NCI-H446 (cell line): ENCODE measurements around the gene IL2RA.
A peak's percentile ranks its signal among the peaks of the same experiment; 100 is the strongest.
"Not testable (repeated sequence)": the region's sequence is repeated elsewhere in the genome, so short reads cannot be mapped to it uniquely, and the experiment has no call there.

Experiments
- DNase-seq, 2 experiments: peaks; one replicate each; lab custom pipeline; 2025; lab: John Stamatoyannopoulos, UW

IL2RA gene

DNA sequence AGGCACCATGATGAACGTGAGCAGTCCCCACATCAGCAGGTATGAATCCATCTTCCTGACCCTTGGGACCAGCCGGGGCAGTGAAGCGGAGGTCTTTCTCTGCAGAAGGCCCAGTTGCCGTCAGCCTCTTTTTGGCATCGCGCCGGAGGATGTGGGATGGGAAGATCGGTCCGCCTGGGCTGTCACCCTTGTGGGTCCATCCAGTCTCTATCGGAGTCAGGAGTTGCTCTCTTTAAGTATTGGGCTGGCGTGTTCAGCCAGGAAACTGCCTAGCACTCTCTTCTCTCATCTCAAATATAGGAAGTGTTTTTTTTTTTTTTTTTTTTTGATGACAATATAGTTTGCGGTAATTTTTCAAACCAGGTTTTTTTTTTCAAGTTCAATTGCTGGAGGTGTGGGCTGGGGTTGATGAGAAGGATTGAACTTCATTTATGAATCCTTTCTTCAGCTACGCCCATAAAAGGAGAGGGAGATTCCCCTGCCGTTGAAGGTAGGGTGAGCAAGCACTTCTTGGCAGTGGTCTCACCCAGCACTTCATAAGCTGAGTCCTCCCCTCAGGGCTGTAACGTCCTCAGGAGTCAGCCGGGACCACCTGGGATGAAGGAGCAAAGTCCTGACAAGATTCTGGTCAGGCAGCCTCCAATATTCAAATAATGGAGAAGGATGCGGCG is at the start of gene IL2RA:
Gene IL2RA (minus strand): TSS at position 267 of the 671 bp plus-strand sequence. CDS start 216 bp downstream, at position 51.
- no peak for DNase-seq

DNA sequence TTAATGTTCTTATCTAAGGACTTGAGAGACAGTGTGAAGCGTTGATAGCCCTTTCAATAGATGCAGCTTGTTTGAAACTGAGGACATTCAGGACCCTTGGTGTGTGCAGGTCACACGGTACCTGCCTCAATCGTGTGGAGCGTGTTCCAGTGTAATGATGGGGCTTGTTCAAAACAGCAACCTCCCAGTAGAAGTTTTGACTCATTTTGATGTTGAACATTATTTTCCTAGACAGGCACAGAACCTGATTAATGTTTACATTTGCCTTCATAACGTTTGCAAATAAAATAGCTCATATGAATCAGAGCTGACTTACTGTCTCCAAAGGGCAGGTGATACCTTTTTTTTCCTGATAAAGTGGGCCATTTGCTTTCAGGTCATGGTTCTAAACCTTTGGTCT is 48.0 kb upstream of the IL2RA start:
- no peak for DNase-seq

DNA sequence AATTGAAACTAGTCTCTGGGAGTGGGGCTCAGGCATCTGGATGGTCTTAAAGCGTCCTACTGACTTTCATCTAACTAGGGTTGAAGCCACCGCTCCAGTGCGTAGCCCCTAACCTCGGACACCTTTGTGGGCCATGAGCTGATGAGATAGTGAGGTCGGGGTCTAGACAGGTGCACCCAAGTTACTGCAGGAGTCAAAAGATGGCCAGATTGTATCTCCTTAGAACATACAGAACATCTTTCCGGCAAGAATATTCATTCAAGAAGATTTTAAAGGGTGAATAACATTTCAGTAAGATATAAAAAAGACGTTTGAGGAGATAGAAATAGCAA is 47.2 kb upstream of the IL2RA start:
- no peak for DNase-seq

DNA sequence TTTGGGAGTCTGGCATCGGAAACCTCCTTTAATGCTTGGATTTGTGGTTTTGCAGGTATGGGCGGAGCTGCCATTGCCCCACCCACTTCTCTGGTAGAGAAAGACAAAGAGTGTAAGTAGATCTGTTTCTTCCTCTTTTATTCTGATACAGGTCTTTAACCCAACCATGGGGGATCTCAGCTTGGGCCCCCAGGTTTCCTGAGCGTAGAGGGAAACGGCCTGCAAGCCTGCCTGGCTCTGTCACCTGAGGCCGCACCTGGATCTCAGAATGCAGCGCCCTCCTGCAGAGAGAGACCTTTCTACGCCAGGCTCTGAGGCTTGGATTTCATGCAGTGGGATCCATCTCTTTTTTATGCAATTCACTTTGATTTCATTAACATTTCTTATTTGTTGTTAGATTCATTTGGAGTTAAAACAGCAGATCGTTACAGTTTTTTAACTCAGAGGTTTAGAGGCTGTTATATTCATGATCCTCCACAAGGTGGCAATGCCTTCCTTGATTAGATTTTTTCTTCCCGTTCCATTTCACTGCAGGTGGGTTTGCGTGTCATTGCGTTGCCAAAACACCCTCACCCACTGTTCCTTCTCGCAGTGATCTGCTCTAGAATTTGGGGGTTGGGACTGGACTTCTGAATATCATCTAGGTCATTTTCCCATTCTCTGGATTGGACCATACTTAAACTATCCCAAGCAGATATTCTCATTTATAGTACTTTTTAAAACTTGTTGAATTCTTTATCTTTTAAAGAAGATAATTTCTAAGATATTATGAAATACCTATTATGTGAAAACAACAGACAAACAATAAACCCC is 46.7 kb upstream of the IL2RA start:
- DNase-seq: peak in 1 of 2 experiments; percentile 30

DNA sequence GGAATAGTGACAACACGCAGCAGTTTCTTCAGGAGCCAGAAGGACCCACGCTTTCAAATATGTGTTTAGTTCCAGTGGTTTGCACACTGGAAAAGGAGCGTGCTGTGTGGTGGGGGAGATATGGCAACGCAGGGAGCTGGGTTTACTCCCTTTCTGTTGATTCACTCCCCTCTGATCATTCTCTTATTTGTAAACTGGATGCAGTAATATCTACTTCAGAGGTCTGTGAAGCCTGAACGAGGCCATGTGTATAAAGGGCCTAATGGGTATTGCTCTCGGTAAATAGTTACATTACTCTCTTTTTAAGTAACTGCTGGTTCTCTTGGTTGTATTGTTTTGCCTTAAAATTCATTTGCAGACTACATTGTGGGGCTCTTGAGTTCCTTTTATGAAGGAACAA is 45.9 kb upstream of the IL2RA start:
- DNase-seq: no peak

DNA sequence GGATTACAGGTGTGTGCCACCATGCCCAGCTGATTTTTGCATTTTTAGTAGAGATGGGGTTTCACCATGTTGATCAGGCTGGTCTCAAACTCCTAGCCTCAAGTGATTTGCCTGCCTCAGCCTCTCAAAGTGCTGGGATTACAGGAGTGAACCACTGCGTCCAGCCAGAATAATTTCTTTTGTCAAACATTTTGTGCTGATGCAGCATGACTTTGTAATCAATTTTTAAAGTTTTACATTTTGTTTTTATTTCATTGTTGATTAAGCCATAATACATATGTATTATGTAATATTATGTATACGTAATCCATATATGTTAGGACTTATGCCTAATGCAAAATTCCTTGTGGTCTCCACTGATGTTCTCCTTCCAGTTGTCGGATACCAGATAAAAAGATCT is 45.4 kb upstream of the IL2RA start:
- not testable (repeated sequence) for DNase-seq

DNA sequence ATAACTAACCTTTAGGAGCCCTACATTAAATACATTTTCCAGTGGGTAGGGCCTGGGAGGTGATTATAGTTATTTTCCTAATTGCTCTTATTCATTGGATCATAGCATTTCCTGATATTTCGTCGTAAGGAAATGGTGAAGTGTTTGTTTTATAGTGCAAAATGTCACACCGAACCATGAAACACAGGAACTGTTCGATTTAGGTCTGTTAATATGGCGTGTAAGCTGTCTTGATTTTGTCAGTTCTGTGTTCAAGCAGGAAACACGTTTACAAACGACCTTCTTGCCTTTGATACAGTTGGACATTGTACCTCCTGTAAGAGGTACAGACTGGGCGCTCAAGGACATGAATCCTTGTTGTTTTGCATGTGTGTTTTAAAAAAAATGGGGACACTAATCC is 41.4 kb upstream of the IL2RA start:
- no peak for DNase-seq

DNA sequence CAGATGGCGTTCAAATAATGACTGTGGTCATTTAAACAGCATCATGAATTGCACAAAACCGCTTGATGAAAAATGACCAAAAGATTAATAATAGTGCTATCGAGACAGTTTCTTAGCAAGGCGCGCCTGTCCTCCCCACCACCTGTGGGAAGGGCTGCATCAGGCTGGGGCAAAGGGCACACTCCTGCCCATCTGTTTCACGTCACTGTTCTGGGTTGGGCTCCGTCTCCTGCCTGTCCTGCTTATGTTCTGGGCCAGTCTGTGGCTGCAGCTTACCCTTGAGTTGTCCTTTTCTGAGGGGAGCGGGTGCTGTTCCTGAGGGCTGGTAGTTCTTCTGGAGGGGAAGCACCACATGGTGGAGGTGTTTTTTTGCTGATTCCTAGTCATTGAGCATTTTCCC is 40.0 kb upstream of the IL2RA start:
- no peak for DNase-seq

DNA sequence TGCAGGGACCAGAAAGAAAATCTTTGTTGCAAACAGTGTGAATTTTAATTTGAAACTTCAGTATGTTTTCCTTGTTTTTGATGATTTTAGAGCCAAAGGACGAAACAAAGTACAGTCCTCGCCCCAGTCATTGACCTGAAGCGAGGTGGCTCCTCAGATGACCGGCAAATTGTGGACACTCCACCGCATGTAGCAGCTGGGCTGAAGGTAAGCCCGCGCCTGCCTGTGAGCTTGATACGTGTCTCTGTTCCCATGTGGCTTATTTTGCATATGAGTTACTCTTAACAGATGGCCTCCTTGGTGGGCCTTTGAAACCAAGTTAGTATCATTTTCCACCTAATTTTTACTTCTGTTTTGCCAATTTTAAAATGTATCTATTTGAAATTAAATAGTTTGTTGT is 39.0 kb upstream of the IL2RA start:
- DNase-seq: no peak

DNA sequence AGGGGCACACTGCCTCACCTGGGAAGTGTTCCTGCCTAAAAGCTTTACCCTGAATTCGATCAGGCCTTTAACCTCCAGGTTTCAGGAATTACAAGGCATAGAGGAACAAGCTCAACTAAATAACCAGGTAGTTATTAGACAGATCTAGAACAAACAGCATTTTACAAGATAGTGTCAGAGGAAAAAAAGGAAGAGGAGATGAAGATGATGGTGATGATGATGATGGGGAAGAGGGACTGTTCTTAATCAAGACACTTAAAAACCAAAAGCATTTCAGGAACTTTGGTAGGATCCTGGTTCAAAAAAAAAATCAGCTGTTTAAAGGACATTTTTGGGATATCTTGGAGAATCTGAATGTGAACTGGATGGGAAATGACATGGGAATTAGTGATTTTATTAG is 38.2 kb upstream of the IL2RA start:
- DNase-seq: no peak

DNA sequence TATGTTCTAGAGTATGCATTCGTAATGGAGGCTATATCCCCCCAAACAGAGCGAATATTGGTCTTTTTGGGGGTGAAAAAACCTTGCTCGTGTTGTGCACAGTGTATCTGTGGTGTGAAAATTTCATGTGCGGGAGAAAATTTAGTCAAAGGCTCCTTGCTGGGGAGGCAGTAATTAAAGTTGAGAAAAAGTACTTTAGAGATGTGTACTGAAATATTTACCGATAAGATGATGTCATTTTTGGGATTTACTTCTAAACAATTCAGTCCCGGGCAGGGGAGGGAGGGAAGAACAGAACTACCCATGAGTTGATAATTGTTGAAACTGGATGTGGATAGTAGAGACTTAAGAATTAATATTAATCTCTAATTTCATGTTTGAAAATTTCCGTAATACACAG is 36.0 kb upstream of the IL2RA start:
- no peak for DNase-seq

DNA sequence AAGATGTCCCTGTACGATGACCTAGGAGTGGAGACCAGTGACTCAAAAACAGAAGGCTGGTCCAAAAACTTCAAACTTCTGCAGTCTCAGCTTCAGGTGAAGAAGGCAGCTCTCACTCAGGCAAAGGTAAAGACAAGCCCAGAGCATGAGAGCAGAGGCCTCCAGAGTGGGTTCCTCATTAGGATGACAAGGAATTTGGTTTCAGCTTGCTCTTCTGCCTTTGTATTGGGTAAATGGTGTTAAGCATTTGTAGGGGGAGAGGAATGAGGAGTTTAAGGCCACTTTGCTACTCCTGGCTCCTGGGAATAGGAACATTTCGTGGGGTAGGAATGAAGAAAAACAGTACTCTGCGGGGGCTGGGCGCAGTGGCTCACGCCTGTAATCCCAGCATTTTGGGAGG is 34.9 kb upstream of the IL2RA start:
- no peak for DNase-seq

DNA sequence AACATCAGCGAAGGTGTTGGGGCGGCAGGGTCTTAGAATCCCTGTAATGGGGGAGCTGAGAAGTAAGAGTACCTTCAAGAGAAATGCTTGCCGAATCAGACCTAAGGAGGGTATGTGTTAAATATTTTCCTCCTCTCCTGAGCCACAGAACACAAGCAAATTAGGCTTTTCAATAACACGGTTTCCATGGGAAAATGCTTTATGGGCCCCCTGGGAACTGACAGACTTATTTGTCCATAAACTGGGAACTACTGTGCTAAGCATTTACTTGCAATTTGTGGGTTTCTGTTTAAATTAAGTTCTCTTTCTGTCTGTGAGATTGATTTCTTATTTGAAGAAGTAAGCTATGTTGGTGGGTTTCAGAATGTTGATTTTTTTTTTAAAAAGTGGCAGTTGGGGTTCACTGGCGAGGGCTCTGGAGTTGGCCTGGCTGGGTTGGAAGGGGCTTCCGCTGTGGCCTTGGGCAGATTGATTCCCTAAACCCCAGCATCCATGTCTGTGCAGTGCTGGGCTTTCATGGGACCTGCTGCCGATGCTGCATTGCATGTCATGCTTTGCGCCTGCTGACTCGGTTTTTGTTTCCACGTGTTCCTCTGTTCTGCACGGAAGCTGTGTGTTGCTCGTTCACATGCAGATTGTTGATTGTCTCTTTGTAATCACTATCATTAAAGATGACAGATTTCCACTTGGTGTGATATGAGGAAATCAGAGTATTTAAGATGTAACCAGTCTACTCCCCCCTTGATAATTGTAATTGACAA is 33.8 kb upstream of the IL2RA start:
- no peak for DNase-seq

DNA sequence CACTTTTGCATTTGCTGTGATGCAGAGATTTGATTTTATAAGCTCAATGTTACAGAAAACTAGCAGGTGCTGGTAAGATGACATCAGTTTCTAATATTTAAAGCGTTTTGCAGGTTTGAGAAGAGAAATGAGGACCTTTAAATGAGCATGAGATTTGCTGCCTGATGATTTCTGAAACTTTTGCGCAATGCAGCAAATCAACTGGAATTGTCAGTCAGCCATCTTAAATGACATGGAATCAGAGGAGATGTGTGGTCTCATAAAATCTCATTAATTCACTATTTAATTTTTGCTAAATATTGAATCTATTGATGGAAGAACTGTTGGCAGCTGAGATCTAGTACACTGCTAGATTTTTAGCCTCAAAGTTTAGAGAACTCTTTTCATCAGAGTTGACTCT is 30.6 kb upstream of the IL2RA start:
- DNase-seq: no peak

DNA sequence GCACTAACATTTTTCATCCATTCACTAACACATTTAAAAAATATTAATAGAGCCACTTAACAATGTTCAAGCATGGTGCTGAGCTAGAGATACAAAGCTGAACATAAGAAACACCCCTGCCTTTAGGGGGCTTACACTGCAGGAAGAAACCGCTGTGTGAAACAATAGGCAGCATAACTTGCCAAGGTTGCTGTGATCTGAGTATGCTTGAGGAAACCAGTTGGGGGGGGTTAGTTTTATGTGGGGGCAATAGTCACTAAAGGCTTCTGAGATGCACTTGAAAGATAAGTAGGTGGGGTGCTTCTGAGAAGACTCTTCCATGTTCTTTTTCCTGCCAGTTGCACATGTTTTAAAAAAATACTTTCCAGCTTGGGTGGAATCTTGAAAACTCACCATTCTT is 29.5 kb upstream of the IL2RA start:
- DNase-seq: no peak

DNA sequence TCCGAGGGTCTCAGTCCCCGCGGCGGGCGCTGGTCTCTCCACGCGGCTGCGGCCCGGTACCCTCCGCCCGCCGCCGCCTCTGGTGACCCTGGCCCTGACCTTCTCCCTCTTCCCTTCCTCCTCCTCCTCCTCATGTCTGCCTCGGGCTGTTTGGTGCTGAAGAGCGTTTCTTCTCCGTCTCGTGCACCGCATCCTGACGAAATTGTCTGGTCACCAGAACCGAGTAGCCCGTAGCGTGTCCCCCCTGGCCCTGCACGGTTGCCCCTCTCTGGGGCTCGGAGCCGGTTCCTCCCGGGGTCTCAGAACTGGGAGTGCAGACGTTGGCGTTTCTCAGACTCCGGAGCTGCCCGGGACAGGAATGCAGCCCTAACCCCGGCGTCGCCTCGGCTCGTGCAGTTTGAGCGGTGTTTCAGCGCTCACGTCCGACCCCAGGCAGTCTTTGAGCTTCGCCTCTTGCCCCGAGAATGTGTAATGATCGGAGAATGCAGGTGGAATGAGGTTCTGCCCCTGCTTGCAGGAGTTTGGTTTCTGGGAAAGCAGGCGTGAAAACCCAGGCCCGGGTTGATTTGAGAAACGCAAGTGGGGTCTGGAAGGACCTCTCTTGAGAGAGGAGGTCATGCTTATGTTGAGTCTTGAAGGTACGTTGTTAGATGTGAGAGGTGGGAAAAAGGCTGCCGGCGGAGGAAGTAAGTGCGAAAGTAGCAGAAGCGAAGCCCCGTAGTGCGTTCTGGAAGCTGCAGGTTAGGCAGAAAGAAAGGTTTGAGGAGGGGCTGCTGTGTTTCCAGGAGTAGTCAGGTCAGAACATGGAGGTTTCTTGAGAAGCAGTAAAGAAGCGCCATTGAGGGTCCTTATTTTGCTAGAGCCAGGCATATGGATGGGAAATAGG is 27.4 kb upstream of the IL2RA start:
- no peak for DNase-seq

DNA sequence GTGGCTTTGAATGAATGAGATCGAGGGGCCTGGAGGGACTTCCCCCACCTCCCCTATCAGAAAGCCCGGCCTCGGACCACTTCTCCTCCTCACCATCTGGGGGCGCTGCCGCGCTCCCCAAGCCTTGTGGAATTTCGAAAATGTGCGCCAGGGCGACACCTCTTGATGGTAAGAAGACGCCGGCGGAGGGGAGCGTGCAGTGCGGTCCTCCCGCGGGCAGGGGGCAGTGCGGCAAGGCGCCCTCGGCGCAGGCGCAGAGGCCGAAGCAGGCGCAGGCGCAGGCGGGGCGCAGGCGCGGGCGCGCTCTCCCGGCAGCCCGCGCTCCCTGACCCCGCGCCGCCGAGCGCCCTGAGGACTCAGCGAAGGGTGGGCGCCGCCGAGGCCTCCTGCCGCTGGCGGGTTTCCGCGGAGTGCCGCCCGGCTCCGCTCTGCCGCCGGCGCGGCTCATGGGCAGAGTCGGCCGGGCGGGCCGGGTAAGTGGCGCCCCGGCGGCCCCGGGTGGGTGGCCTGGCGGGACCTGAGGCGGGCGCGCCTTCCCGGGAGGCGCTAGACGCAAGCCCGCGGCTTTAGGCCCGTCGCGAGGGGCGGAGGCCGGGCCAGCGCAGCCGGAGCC is 26.7 kb upstream of the IL2RA start, which contains the start of gene RBM17:
Gene RBM17 (plus strand): TSS at position 314 of the 613 bp plus-strand sequence. CDS start 8,032 bp downstream, outside the sequence.
- peak; percentile 88 to 95 for DNase-seq

DNA sequence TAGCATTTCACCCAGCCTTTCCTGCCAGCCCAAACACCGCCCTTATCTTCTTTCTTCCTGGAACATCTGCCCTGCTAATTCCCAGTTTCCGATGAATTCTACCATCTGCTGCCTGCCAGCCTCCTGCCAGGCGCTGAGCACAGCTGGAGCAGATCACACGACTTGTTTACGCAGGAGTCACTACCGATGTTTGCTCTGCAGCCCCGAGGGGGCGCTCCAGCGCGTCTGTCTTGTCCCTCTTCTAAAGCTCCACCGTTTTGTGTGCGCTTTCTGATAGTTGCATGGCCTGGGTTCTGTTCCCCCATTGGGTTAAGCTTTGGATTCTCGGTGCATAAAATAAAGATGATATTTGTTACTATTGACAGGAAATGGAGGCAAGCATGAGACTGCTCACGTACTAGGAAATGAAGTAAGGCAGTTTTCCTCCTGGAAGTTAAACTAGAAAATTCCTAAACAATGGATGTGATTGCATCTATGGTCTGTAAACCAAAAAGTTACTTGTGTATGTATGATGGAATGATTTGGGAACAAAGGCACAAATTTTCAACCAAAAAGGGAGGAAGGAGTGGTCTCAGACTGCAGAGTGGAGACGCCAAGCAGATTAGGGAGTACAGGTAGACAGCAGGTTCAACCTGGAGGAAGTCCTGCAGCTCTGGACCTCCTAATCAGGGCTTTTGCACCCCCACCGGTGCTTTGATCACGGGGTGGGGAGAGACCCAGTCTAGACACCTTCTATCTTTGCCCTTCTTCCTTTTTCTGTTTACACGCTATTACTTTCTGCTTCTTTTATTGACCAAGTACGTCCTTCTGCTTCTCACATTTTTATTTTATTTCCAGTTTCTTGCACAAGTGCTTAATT is 24.4 kb upstream of the IL2RA start:
- DNase-seq: peak; percentile 45 to 87

DNA sequence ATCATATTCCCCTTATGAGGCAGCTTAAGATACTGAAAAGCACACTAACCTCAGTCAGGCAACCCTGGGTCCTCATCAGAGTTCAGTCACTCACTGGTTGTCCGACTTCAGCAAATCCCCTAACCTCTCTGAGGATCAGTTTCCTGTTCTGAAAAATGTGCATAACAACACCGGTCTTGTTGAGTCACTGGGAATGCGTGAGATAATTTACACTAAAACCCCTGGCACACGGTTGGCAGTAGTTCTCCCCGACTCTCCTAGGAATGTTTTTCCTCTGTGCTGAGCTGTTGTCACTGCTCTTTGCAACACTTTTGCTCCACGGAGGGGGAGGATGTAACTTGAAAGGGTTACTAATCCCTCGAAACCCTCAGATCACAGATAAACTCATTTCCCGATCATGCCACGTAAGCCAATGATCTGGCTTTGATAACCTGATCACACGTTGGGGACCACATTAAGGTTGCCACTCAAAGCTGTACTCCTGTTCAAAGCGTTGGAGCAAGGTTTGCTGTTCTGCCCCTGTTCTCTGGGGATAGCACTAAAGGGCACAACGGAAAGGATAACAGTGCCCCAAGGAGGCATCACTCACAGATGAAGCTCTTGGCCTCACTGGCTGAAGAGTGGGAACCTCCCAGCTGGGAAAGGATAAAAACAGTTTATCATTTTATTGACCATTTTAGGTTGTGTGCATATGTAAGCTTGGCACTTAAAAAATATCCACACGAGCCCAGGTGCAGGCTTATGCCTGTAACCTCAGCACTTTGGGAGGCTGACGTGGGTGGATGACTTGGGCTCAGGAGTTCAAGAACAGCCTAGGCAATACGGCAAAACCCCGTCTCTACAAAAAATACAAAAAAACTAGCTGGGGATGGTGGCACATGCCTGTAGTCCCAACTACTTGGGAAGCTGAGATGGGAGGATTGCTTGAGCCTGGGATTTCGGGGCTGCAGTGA is 21.6 kb upstream of the IL2RA start:
- no peak for DNase-seq
